SK-N-SH (cell line): ENCODE results near the gene GALNS.

Experiments used
- EP300 ChIP-seq, 2 experiments: IDR thresholded peaks; 2 replicates each; pipeline versions ENCODE4 v1.4.0 to v1.6.1; 2012; ENCODE audit warnings: borderline replicate concordance in 1 of 2, low read depth in 1 of 2, low read length in 1 of 2
- POLR2AphosphoS5 ChIP-seq: IDR thresholded peaks from 2 replicates; pipeline ENCODE4 v1.6.1; 2012; ENCODE audit warnings: low read depth, low read length
- TF ChIP-seq, protein P1 (sequence below): fragments of 200-600 bp; sonication (generic); IDR thresholded peaks from 2 replicates; pipeline ENCODE4 v1.6.1; 2017; ENCODE audit warnings: antibody characterized with exemption, mild to moderate bottlenecking, moderate library complexity

DNA sequence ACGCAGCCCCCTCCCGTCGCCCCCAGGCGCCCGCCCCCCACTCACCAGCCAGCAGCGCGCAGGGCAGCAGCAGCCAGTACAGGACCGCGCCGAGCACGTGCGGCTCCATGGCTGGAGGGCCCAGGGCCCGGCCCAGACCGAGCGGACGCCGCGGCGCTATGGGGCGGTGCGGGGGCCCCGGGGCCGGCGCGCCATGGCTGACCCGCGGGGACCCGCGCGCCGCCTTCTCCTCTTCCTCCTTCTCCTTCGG, 72.0 kb downstream of the GALNS start:
- no peak for TF ChIP-seq EP300 (IDR thresholded peaks at IDR 0.05; ENCODE audit: borderline replicate concordance in 1 of 2, low read depth in 1 of 2, low read length in 1 of 2)
- TF ChIP-seq POLR2AphosphoS5, result no peak
- TF ChIP-seq, protein P1, sequence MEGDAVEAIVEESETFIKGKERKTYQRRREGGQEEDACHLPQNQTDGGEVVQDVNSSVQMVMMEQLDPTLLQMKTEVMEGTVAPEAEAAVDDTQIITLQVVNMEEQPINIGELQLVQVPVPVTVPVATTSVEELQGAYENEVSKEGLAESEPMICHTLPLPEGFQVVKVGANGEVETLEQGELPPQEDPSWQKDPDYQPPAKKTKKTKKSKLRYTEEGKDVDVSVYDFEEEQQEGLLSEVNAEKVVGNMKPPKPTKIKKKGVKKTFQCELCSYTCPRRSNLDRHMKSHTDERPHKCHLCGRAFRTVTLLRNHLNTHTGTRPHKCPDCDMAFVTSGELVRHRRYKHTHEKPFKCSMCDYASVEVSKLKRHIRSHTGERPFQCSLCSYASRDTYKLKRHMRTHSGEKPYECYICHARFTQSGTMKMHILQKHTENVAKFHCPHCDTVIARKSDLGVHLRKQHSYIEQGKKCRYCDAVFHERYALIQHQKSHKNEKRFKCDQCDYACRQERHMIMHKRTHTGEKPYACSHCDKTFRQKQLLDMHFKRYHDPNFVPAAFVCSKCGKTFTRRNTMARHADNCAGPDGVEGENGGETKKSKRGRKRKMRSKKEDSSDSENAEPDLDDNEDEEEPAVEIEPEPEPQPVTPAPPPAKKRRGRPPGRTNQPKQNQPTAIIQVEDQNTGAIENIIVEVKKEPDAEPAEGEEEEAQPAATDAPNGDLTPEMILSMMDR, result no peak
